GM12878 (cell line): ENCODE measurements around the gene TPGS1.

Source experiments
- EGR1 ChIP-seq, 2 experiments: IDR thresholded peaks; 1 replicate in 1 of 2; 2 replicates in 1 of 2; pipeline ENCODE4 v1.6.1; 2011 to 2012; ENCODE audit warnings: low read depth in 2 of 2, low read length in 2 of 2, borderline replicate concordance in 1 of 2, mild to moderate bottlenecking in 1 of 2, moderate library complexity in 1 of 2
- HDAC2 ChIP-seq: fragments of 200-600 bp; sonication (generic); IDR thresholded peaks from 2 replicates; pipeline ENCODE4 v1.6.1; 2017
- POLR2A ChIP-seq: IDR thresholded peaks from 2 replicates; pipeline ENCODE4 v1.6.1; 2011; ENCODE audit warnings: low read depth, mild to moderate bottlenecking, low read length
- TAF1 ChIP-seq: IDR thresholded peaks from 2 replicates; pipeline ENCODE4 v1.6.1; 2011; ENCODE audit warnings: mild to moderate bottlenecking, low read depth, low read length, borderline replicate concordance
- YY1 ChIP-seq: IDR thresholded peaks from 2 replicates; pipeline ENCODE4 v1.6.1; 2011; ENCODE audit warnings: low read depth, mild to moderate bottlenecking, low read length
- ZNF24 ChIP-seq: fragments of 450-650 bp; IDR thresholded peaks from 2 replicates; pipeline ENCODE4 v1.6.1; 2017; ENCODE audit warnings: antibody characterized with exemption, mild to moderate bottlenecking

GRCh38 chr19:556611-557382, 49.5 kb downstream of the TPGS1 start:
- TF ChIP-seq HDAC2 (no peak), ZNF24 (no peak), YY1 (no peak), POLR2A (no peak), TAF1 (no peak), EGR1 (IDR thresholded peaks at IDR 0.05; ENCODE audit: borderline replicate concordance in 1 of 2, low read depth in 2 of 2, low read length in 2 of 2) (no peak)
